A673 (cell line): ENCODE data around the gene TIMM10.
A peak's percentile ranks its signal among the peaks of the same experiment; 100 is the strongest.

Source experiments
- CTCF ChIP-seq: fragments of 300-800, 200-600 bp; sonication (generic); conservative IDR thresholded peaks from 2 replicates; pipeline ENCODE4 v1.5.1; 2017; ENCODE audit warnings: low read depth, mild to moderate bottlenecking, antibody characterized with exemption, low read length, moderate library complexity, mixed read lengths
- EZH2 ChIP-seq: fragments of 200-600 bp; sonication (generic); IDR thresholded peaks from 2 replicates; pipeline ENCODE4 v1.6.1; 2017; ENCODE audit warnings: borderline replicate concordance, low read depth, mild to moderate bottlenecking, mixed read lengths, antibody characterized with exemption, low read length; ENCODE audit not compliant: poor library complexity, severe bottlenecking

- peak; percentile 92 for TF ChIP-seq CTCF
- TF ChIP-seq EZH2: no peak
Observed at GRCh38 chr11:57482782-57483561, 47.6 kb downstream of the TIMM10 start.
